Loucy (cell line): ENCODE results near the gene FOXJ3.

ENCODE experiments used
- EZH2phosphoT487 ChIP-seq: fragments of 200-600 bp; IDR thresholded peaks from 2 replicates; pipeline ENCODE4 v1.6.1; 2018; ENCODE audit warnings: antibody characterized with exemption, mild to moderate bottlenecking, moderate library complexity, borderline replicate concordance
- TF ChIP-seq, protein P1 (sequence below): fragments of 200-600 bp; sonication (generic); conservative IDR thresholded peaks from 2 replicates; pipeline ENCODE4 v1.5.1; 2014; ENCODE audit warnings: mild to moderate bottlenecking, antibody characterized with exemption, low read length

DNA sequence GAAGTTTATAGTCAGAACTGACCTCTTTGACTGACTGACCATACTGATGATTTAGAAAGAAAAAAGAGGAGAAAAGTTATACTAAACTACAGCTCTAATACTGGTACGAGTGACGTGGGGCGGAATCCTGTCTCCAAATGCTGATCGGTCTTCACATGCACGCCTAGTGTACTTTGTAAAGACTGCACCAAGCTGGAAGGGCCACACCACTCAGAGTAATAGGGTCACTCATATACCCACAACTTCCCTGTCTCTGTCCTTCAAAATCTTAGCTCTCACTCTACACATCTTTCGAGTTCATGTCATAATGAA lies 151.1 kb downstream of the FOXJ3 start:
- TF ChIP-seq, protein P1, sequence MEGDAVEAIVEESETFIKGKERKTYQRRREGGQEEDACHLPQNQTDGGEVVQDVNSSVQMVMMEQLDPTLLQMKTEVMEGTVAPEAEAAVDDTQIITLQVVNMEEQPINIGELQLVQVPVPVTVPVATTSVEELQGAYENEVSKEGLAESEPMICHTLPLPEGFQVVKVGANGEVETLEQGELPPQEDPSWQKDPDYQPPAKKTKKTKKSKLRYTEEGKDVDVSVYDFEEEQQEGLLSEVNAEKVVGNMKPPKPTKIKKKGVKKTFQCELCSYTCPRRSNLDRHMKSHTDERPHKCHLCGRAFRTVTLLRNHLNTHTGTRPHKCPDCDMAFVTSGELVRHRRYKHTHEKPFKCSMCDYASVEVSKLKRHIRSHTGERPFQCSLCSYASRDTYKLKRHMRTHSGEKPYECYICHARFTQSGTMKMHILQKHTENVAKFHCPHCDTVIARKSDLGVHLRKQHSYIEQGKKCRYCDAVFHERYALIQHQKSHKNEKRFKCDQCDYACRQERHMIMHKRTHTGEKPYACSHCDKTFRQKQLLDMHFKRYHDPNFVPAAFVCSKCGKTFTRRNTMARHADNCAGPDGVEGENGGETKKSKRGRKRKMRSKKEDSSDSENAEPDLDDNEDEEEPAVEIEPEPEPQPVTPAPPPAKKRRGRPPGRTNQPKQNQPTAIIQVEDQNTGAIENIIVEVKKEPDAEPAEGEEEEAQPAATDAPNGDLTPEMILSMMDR, result no peak
- no peak for TF ChIP-seq EZH2phosphoT487
